Nephron (organoid): Measurements from ENCODE around the gene FBXL2.
"Not testable (repeated sequence)": the region's sequence is repeated elsewhere in the genome, so short reads cannot be mapped to it uniquely, and the experiment has no call there.

Experiments
- H3K27ac Mint-ChIP-seq, 3 experiments: 2 replicates each; pipeline ENCODE4 v1.8.0; 2020; ENCODE audit warnings: mixed read lengths in 3 of 3, mild to moderate bottlenecking in 2 of 3, moderate library complexity in 1 of 3
- H3K27me3 Mint-ChIP-seq: 2 replicates; pipeline ENCODE4 v1.8.0; 2021; ENCODE audit warnings: low read depth, mild to moderate bottlenecking, moderate library complexity, mixed read lengths
- H3K36me3 Mint-ChIP-seq: 2 replicates; pipeline ENCODE4 v1.8.0; 2020; ENCODE audit warnings: low read depth, mixed read lengths
- H3K4me1 Mint-ChIP-seq: 2 replicates; pipeline ENCODE4 v1.8.0; 2020; ENCODE audit warnings: mixed read lengths
- H3K4me3 Mint-ChIP-seq, 3 experiments: 2 replicates each; pipeline ENCODE4 v1.8.0; 2020; ENCODE audit warnings: mild to moderate bottlenecking in 3 of 3, mixed read lengths in 3 of 3, moderate library complexity in 2 of 3
- H3K9me3 Mint-ChIP-seq: 2 replicates; pipeline ENCODE4 v1.8.0; 2020; ENCODE audit warnings: mixed read lengths
- CTCF ChIP-seq, 3 experiments: fragments of 200-600 bp; sonication (generic); IDR thresholded peaks; one replicate each; pipeline ENCODE4 v1.5.0; 2021; ENCODE audit warnings: antibody characterized with exemption in 3 of 3; ENCODE audit not compliant: unreplicated experiment in 3 of 3

The FBXL2 gene

GRCh38 chr3:33395900-33396299, 118.7 kb downstream of the FBXL2 start:
- Mint-ChIP-seq H3K9me3 (no peaks in the 10 kb centered on the region), H3K4me3 (no peak overlapping the region), H3K4me1 (no peaks in the 10 kb centered on the region), H3K36me3 (peaks cover 79% of the 10 kb centered on the region), H3K27ac (no peak overlapping the region), H3K27me3 (no peaks in the 10 kb centered on the region)
- TF ChIP-seq CTCF (IDR thresholded peaks at IDR 0.05; ENCODE audit: unreplicated experiment in 3 of 3) = no peak

GRCh38 chr3:33398410-33398809, 121.2 kb downstream of the FBXL2 start:
- H3K4me1 Mint-ChIP-seq = no peaks in the 10 kb centered on the region
- no peak for TF ChIP-seq CTCF (IDR thresholded peaks at IDR 0.05; ENCODE audit: unreplicated experiment in 3 of 3)
- no peak overlapping the region for H3K4me3 Mint-ChIP-seq
- H3K9me3 Mint-ChIP-seq = no peaks in the 10 kb centered on the region
- H3K36me3 Mint-ChIP-seq = peaks cover 79% of the 10 kb centered on the region
- H3K27me3 Mint-ChIP-seq = no peaks in the 10 kb centered on the region
- no peak overlapping the region for H3K27ac Mint-ChIP-seq

- H3K4me3 Mint-ChIP-seq = no peak overlapping the region
- H3K36me3 Mint-ChIP-seq = peaks cover 71% of the 10 kb centered on the region
- H3K4me1 Mint-ChIP-seq = no peaks in the 10 kb centered on the region
- H3K27ac Mint-ChIP-seq = no peak overlapping the region
- H3K27me3 Mint-ChIP-seq = no peaks in the 10 kb centered on the region
- no peak for TF ChIP-seq CTCF (IDR thresholded peaks at IDR 0.05; ENCODE audit: unreplicated experiment in 3 of 3)
- no peaks in the 10 kb centered on the region for H3K9me3 Mint-ChIP-seq
Observed at GRCh38 chr3:33401781-33402180, 124.5 kb downstream of the FBXL2 start.

- Mint-ChIP-seq H3K27ac (no peak overlapping the region), H3K36me3 (peaks cover 71% of the 10 kb centered on the region), H3K4me1 (no peaks in the 10 kb centered on the region), H3K9me3 (no peaks in the 10 kb centered on the region), H3K27me3 (no peaks in the 10 kb centered on the region), H3K4me3 (no peak overlapping the region)
- no peak for TF ChIP-seq CTCF (IDR thresholded peaks at IDR 0.05; ENCODE audit: unreplicated experiment in 3 of 3)
Observed at GRCh38 chr3:33402936-33403335, 125.7 kb downstream of the FBXL2 start.

- H3K4me3 Mint-ChIP-seq = no peak overlapping the region
- peaks cover 71% of the 10 kb centered on the region for H3K36me3 Mint-ChIP-seq
- no peak for TF ChIP-seq CTCF (IDR thresholded peaks at IDR 0.05; ENCODE audit: unreplicated experiment in 3 of 3)
- no peaks in the 10 kb centered on the region for H3K9me3 Mint-ChIP-seq
- no peak overlapping the region for H3K27ac Mint-ChIP-seq
- H3K4me1 Mint-ChIP-seq = no peaks in the 10 kb centered on the region
- no peaks in the 10 kb centered on the region for H3K27me3 Mint-ChIP-seq
Observed at GRCh38 chr3:33403756-33404155, 126.5 kb downstream of the FBXL2 start.

- H3K36me3 Mint-ChIP-seq = peaks cover 80% of the 10 kb centered on the region
- not testable (repeated sequence) for H3K9me3 Mint-ChIP-seq, H3K4me3 Mint-ChIP-seq, H3K27me3 Mint-ChIP-seq, H3K27ac Mint-ChIP-seq, H3K4me1 Mint-ChIP-seq
Observed at GRCh38 chr3:33410816-33411215, 133.6 kb downstream of the FBXL2 start.
